ENCODE data around the gene ACAA2. TPM values are rescaled to one million over a fixed set of nuclear protein-coding genes. Genes with fewer than 3 reads are reported as not detected.
"Not testable (repeated sequence)": the region's sequence is repeated elsewhere in the genome, so short reads cannot be mapped to it uniquely, and the experiment has no call there.

Gene ACAA2
- total RNA-seq, 1 experiment from 2014 or later = 50.8 TPM

DNA sequence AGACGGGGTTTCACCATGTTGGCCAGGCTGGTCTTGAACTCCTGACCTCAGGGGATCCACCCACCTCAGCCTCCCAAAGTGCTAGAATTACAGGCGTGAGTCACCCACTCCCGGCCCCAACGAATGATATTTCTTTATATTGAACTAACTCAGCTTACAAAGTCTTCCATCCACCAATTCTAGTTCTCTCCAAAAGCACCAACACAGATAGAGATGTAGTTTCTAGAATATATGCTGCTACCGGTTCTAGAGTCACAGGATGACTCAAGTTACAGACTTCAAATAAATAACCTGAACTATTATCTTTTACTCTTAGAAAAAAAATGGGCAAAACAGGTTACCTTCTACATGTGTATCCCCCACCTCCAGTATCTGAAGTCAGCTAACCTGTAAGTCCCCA lies 9.2 kb downstream of the ACAA2 start:
- intact Hi-C loops (cut with micrococcal nuclease; ENCODE audit: unreplicated experiment) (no loop called here), in situ Hi-C loops (cut with HindIII; ENCODE audit: low pct_unique_long_range_greater_than_20kb, low sequenced_read_pairs) (no loop called here)
- Histone ChIP-seq H3K4me3 (ENCODE audit: low read depth in 2 of 2, low read length in 2 of 2) (no peak overlapping the region), H3K4me1 (ENCODE audit: control insufficient read depth, insufficient read depth, low read length) (no peaks in the 10 kb centered on the region), H3K9me3 (ENCODE audit: control insufficient read depth, insufficient read depth, low read depth, low read length) (no peaks in the 10 kb centered on the region), H3K36me3 (ENCODE audit: control insufficient read depth, insufficient read depth, low read length) (no peaks in the 10 kb centered on the region), H3K27me3 (ENCODE audit: control insufficient read depth, insufficient read depth, low read length) (no peaks in the 10 kb centered on the region), H3K27ac (ENCODE audit: low read length) (no peak overlapping the region)
- BruUV-seq (replicated peaks) = no TSS peak
- DNase-seq (ENCODE audit: low read depth, low spot score) (no peak), ATAC-seq (no peak)
- CTCF ChIA-PET = no interaction called here
- TF ChIP-seq, protein P1, sequence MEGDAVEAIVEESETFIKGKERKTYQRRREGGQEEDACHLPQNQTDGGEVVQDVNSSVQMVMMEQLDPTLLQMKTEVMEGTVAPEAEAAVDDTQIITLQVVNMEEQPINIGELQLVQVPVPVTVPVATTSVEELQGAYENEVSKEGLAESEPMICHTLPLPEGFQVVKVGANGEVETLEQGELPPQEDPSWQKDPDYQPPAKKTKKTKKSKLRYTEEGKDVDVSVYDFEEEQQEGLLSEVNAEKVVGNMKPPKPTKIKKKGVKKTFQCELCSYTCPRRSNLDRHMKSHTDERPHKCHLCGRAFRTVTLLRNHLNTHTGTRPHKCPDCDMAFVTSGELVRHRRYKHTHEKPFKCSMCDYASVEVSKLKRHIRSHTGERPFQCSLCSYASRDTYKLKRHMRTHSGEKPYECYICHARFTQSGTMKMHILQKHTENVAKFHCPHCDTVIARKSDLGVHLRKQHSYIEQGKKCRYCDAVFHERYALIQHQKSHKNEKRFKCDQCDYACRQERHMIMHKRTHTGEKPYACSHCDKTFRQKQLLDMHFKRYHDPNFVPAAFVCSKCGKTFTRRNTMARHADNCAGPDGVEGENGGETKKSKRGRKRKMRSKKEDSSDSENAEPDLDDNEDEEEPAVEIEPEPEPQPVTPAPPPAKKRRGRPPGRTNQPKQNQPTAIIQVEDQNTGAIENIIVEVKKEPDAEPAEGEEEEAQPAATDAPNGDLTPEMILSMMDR (IDR thresholded peaks at IDR 0.05) = no peak
- TF ChIP-seq POLR2AphosphoS5 (IDR thresholded peaks at IDR 0.05; ENCODE audit: low read depth, low read length) = no peak
- TF ChIP-seq, protein P2, sequence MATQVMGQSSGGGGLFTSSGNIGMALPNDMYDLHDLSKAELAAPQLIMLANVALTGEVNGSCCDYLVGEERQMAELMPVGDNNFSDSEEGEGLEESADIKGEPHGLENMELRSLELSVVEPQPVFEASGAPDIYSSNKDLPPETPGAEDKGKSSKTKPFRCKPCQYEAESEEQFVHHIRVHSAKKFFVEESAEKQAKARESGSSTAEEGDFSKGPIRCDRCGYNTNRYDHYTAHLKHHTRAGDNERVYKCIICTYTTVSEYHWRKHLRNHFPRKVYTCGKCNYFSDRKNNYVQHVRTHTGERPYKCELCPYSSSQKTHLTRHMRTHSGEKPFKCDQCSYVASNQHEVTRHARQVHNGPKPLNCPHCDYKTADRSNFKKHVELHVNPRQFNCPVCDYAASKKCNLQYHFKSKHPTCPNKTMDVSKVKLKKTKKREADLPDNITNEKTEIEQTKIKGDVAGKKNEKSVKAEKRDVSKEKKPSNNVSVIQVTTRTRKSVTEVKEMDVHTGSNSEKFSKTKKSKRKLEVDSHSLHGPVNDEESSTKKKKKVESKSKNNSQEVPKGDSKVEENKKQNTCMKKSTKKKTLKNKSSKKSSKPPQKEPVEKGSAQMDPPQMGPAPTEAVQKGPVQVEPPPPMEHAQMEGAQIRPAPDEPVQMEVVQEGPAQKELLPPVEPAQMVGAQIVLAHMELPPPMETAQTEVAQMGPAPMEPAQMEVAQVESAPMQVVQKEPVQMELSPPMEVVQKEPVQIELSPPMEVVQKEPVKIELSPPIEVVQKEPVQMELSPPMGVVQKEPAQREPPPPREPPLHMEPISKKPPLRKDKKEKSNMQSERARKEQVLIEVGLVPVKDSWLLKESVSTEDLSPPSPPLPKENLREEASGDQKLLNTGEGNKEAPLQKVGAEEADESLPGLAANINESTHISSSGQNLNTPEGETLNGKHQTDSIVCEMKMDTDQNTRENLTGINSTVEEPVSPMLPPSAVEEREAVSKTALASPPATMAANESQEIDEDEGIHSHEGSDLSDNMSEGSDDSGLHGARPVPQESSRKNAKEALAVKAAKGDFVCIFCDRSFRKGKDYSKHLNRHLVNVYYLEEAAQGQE (IDR thresholded peaks at IDR 0.05; ENCODE audit: insufficient read depth in 1 of 2, low read depth in 2 of 2, low read length in 1 of 2) = no peak
- TF ChIP-seq SIN3A (IDR thresholded peaks at IDR 0.05; ENCODE audit: borderline replicate concordance, insufficient read depth, low read depth, low read length) = no peak
- no peak for TF ChIP-seq TCF7L2 (IDR thresholded peaks at IDR 0.05; ENCODE audit: low read depth, low read length)
- POLR2A ChIA-PET = no interaction called here

DNA sequence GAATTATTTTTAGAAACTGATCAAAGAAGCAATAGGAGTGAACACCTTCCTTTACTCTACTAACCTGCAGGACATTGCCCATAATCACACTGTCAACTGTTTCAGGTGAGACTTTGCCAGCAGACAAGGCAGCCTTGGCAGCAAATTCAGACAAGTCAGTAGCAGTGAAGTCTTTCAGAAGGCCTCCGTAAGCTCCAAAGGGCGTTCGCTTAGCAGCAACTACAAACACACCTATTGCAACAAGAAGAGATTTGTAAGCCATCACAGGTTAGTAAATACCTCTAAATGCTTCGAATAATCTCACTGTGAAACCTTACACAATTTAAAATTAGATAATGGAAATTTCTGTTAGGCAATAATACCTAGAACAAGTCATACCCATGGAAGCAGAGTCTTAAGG lies 10.7 kb downstream of the ACAA2 start:
- ATAC-seq = no peak
- Histone ChIP-seq H3K4me3 (ENCODE audit: low read depth in 2 of 2, low read length in 2 of 2) (no peak overlapping the region), H3K36me3 (ENCODE audit: control insufficient read depth, insufficient read depth, low read length) (no peaks in the 10 kb centered on the region; the same call in 1 of the 2 replicates), H3K9me3 (ENCODE audit: control insufficient read depth, insufficient read depth, low read depth, low read length) (no peaks in the 10 kb centered on the region), H3K27ac (ENCODE audit: low read length) (no peak overlapping the region), H3K27me3 (ENCODE audit: control insufficient read depth, insufficient read depth, low read length) (no peaks in the 10 kb centered on the region), H3K4me1 (ENCODE audit: control insufficient read depth, insufficient read depth, low read length) (no peaks in the 10 kb centered on the region)
- intact Hi-C loops (cut with micrococcal nuclease; ENCODE audit: unreplicated experiment) = no loop called here
- in situ Hi-C loops (cut with HindIII; ENCODE audit: low pct_unique_long_range_greater_than_20kb, low sequenced_read_pairs) = no loop called here
- TF ChIP-seq TCF7L2 (IDR thresholded peaks at IDR 0.05; ENCODE audit: low read depth, low read length) (no peak), POLR2AphosphoS5 (IDR thresholded peaks at IDR 0.05; ENCODE audit: low read depth, low read length) (no peak), SIN3A (IDR thresholded peaks at IDR 0.05; ENCODE audit: borderline replicate concordance, insufficient read depth, low read depth, low read length) (no peak)
- TF ChIP-seq, protein P1 (IDR thresholded peaks at IDR 0.05) = no peak
- TF ChIP-seq, protein P2 (IDR thresholded peaks at IDR 0.05; ENCODE audit: insufficient read depth in 1 of 2, low read depth in 2 of 2, low read length in 1 of 2) = no peak
- DNase-seq (ENCODE audit: low read depth, low spot score) = no peak
- no TSS peak for BruUV-seq (replicated peaks)
- ChIA-PET POLR2A (no interaction called here), CTCF (no interaction called here)

DNA sequence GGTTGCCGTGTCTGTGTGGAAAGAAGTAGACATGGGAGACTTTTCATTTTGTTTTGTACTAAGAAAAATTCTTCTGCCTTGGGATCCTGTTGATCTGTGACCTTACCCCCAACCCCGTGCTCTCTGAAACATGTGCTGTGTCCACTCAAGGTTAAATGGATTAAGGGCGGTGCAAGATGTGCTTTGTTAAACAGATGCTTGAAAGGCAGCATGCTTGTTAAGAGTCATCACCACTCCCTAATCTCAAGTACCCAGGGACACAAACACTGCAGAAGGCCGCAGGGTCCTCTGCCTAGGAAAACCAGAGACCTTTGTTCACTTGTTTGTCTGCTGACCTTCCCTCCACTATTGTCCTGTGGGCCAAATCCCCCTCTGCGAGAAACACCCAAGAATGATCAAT lies 12.8 kb downstream of the ACAA2 start:
- in situ Hi-C loops (cut with HindIII; ENCODE audit: low pct_unique_long_range_greater_than_20kb, low sequenced_read_pairs); H3K27ac ChIP-seq (ENCODE audit: low read length); BruUV-seq (replicated peaks); DNase-seq (ENCODE audit: low read depth, low spot score); H3K4me3 ChIP-seq (ENCODE audit: low read depth in 2 of 2, low read length in 2 of 2); H3K4me1 ChIP-seq (ENCODE audit: control insufficient read depth, insufficient read depth, low read length); H3K9me3 ChIP-seq (ENCODE audit: control insufficient read depth, insufficient read depth, low read depth, low read length); H3K27me3 ChIP-seq (ENCODE audit: control insufficient read depth, insufficient read depth, low read length); ATAC-seq; intact Hi-C loops (cut with micrococcal nuclease; ENCODE audit: unreplicated experiment); POLR2A ChIA-PET; H3K36me3 ChIP-seq (ENCODE audit: control insufficient read depth, insufficient read depth, low read length): not testable (repeated sequence)
- CTCF ChIA-PET = interaction anchor here (0.6 kb wide), 1 partner anchor 13 kb away, joined by 3 read pairs; no protein-coding TSS in a partner anchor

DNA sequence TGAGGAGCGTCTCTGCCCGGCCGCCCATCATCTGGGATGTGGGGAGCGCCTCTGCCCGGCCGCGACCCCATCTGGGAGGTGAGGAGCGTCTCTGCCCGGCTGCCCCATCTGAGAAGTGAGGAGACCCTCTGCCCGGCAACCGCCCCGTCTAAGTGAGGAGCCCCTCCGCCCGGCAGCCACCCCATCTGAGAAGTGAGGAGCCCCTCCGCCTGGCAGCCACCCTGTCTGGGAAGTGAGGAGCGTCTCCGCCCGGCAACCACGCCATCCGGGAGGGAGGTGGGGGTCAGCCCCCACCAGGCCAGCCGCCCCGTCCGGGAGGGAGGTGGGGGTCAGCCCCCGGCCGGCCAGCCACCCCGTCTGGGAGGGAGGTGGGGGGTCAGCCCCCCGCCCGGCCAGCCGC lies 13.5 kb downstream of the ACAA2 start:
- DNase-seq (ENCODE audit: low read depth, low spot score); BruUV-seq (replicated peaks); intact Hi-C loops (cut with micrococcal nuclease; ENCODE audit: unreplicated experiment); H3K4me1 ChIP-seq (ENCODE audit: control insufficient read depth, insufficient read depth, low read length); H3K4me3 ChIP-seq (ENCODE audit: low read depth in 2 of 2, low read length in 2 of 2); H3K27ac ChIP-seq (ENCODE audit: low read length); H3K27me3 ChIP-seq (ENCODE audit: control insufficient read depth, insufficient read depth, low read length); H3K9me3 ChIP-seq (ENCODE audit: control insufficient read depth, insufficient read depth, low read depth, low read length); POLR2A ChIA-PET; ATAC-seq; in situ Hi-C loops (cut with HindIII; ENCODE audit: low pct_unique_long_range_greater_than_20kb, low sequenced_read_pairs); H3K36me3 ChIP-seq (ENCODE audit: control insufficient read depth, insufficient read depth, low read length): not testable (repeated sequence)
- CTCF ChIA-PET = interaction anchor here (0.6 kb wide), 1 partner anchor 14 kb away, joined by 3 read pairs; no protein-coding TSS in a partner anchor
